Tibial nerve (tissue), 4 donors: ENCODE data around the gene TENM4. TPM values are rescaled to one million over a fixed set of nuclear protein-coding genes. Genes with fewer than 3 reads are reported as not detected.

Source experiments
- DNase-seq, 2 donors: peaks; one replicate each; pipeline ENCODE4 v3.0.0-alpha.2; 2019; ENCODE audit warnings: low spot score in 2 of 2
- H3K27ac ChIP-seq, 4 donors: fragments of 200-600 bp; sonication (generic) in 3 of 4; one replicate each; pipeline ENCODE4 v1.5.1; 2017 to 2019; ENCODE audit warnings: mild to moderate bottlenecking in 1 of 4
- H3K27me3 ChIP-seq, 2 donors: fragments of 200-600 bp; sonication (generic) in 1 of 2; one replicate each; pipeline versions ENCODE4 v1.5.1 to v1.6.0; 2017 to 2019
- H3K36me3 ChIP-seq, 3 donors: fragments of 200-600 bp; sonication (generic); one replicate each; pipeline ENCODE4 v1.5.1; 2018 to 2019
- H3K4me1 ChIP-seq, 4 donors: fragments of 200-600 bp; sonication (generic) in 3 of 4; one replicate each; pipeline ENCODE4 v1.5.1; 2017 to 2019
- H3K4me3 ChIP-seq, 4 donors: fragments of 200-600 bp; sonication (generic) in 3 of 4; one replicate each; pipeline ENCODE4 v1.5.1; 2017 to 2019; ENCODE audit warnings: mild to moderate bottlenecking in 1 of 4, moderate library complexity in 1 of 4
- H3K9me3 ChIP-seq, 4 donors: fragments of 200-600 bp; sonication (generic) in 3 of 4; one replicate each; pipeline ENCODE4 v1.5.1; 2017 to 2019
- EP300 ChIP-seq, 2 donors: sonication (generic); formaldehyde crosslinking; IDR thresholded peaks; one replicate each; pipeline ENCODE4 v1.6.1; 2017; ENCODE audit warnings: antibody characterized with exemption in 2 of 2, mild to moderate bottlenecking in 1 of 2
- POLR2A ChIP-seq, 2 donors: fragments of 450-650 bp; IDR thresholded peaks; one replicate each; pipeline ENCODE4 v1.6.1; 2017; ENCODE audit warnings: antibody characterized with exemption in 2 of 2, mild to moderate bottlenecking in 2 of 2, moderate library complexity in 2 of 2
- WGBS, 2 donors: methylation state at CpG; one replicate each; pipeline ENCODE4 v1.1.5; 2018; 5-methylcytosine and 5-hydroxymethylcytosine counted together
- total RNA-seq, 4 donors: library from RNA; depleted of rRNA; stranded (reverse); fragments of >200 nt; gene quantifications; one replicate each; pipeline ENCODE4 v1.1.0, GENCODE V29; 2016
- TF ChIP-seq, protein P1 (sequence below), 5 experiments: fragments of 200-600 bp in 3 of 5; fragments of 450-650 bp in 2 of 5; sonication (generic) in 3 of 5; IDR thresholded peaks; one replicate each; pipeline ENCODE4 v1.5.1; 2016 to 2019; ENCODE audit warnings: antibody characterized with exemption in 5 of 5, mild to moderate bottlenecking in 3 of 5, moderate library complexity in 2 of 5

Gene TENM4
- total RNA-seq, 4 donors from 2014 or later: 15.3 to 36.3 (median 19.6) TPM

DNA sequence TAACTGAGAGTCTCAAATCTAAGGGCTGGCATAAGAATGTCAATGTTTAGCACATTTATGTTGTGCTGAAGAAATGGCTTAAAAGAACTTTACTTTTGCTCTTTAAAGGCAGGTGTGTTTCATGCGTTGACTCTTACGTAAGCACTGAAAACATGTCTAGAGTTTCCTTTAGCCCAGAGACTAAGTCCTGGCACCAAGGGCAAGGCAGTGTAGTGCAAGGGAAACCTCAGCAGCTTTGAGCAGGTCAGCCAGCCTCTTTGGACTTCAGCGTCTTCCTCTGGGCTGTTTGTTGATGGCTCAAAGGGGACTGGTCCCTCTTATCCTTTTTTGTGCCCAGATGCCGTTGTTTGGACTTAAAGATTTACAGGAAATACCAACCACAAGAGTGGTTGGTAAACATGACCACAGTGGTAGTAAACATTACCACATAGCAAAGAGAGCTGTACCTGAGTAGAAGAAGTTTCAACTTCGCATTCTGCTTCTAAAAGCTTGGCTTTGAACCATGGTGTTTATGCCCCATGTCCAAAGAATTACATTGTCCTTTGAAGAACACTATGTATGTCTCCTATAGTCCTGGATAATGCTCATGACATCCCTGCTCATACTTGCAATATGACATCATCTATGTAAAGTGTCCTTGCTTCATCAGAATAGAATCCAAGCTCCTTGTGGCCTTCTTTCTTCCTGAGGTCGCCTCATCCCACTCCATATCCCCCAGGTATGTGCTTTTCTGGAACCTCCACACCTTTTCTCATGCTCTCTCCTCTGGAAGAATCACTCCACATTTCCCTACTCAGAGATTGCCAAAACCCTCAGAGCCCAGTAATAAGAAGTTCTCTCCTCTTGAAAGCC lies 23.5 kb downstream of the TENM4 start:
- WGBS, 2 donors: 87 to 98% methylated on average over 6 of the region's 6 CpGs
- H3K4me1 ChIP-seq: peaks cover 0 to 25% (median 2%) of the 10 kb centered on the region in 4 donors
- TF ChIP-seq POLR2A (IDR thresholded peaks at IDR 0.05): no peak
- TF ChIP-seq, protein P1, sequence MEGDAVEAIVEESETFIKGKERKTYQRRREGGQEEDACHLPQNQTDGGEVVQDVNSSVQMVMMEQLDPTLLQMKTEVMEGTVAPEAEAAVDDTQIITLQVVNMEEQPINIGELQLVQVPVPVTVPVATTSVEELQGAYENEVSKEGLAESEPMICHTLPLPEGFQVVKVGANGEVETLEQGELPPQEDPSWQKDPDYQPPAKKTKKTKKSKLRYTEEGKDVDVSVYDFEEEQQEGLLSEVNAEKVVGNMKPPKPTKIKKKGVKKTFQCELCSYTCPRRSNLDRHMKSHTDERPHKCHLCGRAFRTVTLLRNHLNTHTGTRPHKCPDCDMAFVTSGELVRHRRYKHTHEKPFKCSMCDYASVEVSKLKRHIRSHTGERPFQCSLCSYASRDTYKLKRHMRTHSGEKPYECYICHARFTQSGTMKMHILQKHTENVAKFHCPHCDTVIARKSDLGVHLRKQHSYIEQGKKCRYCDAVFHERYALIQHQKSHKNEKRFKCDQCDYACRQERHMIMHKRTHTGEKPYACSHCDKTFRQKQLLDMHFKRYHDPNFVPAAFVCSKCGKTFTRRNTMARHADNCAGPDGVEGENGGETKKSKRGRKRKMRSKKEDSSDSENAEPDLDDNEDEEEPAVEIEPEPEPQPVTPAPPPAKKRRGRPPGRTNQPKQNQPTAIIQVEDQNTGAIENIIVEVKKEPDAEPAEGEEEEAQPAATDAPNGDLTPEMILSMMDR (IDR thresholded peaks at IDR 0.05): no peak
- no peak for TF ChIP-seq EP300 (IDR thresholded peaks at IDR 0.05)
- H3K36me3 ChIP-seq: no peaks in the 10 kb centered on the region
- DNase-seq: no peak
- no peak overlapping the region for H3K4me3 ChIP-seq
- H3K27me3 ChIP-seq: no peaks in the 10 kb centered on the region
- H3K9me3 ChIP-seq: peaks cover 0 to 4% (median 0%) of the 10 kb centered on the region in 4 donors
- H3K27ac ChIP-seq: no peak overlapping the region

DNA sequence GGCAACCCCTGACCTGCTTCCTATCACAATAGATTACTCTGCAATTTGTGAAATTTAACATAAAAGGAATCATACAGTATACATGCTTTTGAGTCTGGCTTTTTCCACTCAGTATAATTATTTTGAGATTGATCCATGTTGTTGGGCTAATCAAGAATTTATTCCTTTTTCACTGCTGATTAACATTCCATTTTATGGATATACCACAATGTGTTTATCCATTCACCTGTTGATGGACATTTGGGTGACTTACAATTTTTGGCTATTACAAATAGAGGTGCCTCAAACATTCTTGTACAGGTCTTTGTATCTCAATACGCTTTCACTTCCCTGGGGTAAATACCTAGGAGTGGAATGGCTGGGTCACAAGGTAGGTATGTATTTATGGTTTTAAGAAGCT lies 24.9 kb downstream of the TENM4 start:
- DNase-seq: no peak
- H3K27ac ChIP-seq: no peak overlapping the region
- peaks cover 0 to 25% (median 2%) of the 10 kb centered on the region in 4 donors for H3K4me1 ChIP-seq
- H3K27me3 ChIP-seq: no peaks in the 10 kb centered on the region
- 93% methylated on average over 1 of the region's 1 CpG for WGBS, 2 donors
- H3K4me3 ChIP-seq: no peak overlapping the region
- H3K36me3 ChIP-seq: no peaks in the 10 kb centered on the region
- TF ChIP-seq EP300 (IDR thresholded peaks at IDR 0.05): no peak
- no peak for TF ChIP-seq POLR2A (IDR thresholded peaks at IDR 0.05)
- TF ChIP-seq, protein P1 (IDR thresholded peaks at IDR 0.05): no peak
- peaks cover 0 to 4% (median 0%) of the 10 kb centered on the region in 4 donors for H3K9me3 ChIP-seq

DNA sequence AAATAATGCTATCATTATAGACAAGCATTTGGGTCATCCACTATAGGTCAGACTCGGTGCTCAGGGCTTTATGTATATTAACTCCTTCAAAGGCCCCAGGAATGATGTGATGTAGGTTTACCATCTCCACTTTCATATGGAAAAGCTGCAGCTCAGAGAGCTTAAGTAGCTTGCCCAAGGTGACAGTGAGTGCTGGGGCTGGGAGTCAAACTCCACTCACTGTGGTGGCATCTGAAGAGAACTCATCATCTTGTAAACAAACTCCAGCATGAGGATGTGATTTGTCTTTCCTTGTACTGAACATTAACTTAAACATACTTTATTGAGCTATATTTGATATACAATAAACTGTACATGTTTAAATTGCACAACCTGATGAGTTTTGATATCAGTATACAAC lies 25.4 kb downstream of the TENM4 start:
- H3K27ac ChIP-seq: no peak overlapping the region
- no peak overlapping the region for H3K4me3 ChIP-seq
- peaks cover 0 to 4% (median 0%) of the 10 kb centered on the region in 4 donors for H3K9me3 ChIP-seq
- peaks cover 0 to 25% (median 2%) of the 10 kb centered on the region in 4 donors for H3K4me1 ChIP-seq
- H3K36me3 ChIP-seq: no peaks in the 10 kb centered on the region
- DNase-seq: no peak
- TF ChIP-seq POLR2A (IDR thresholded peaks at IDR 0.05) (no peak), EP300 (IDR thresholded peaks at IDR 0.05) (no peak)
- TF ChIP-seq, protein P1 (IDR thresholded peaks at IDR 0.05): no peak
- 43 to 67% methylated on average over 1 of the region's 1 CpG for WGBS, 2 donors
- H3K27me3 ChIP-seq: no peaks in the 10 kb centered on the region

DNA sequence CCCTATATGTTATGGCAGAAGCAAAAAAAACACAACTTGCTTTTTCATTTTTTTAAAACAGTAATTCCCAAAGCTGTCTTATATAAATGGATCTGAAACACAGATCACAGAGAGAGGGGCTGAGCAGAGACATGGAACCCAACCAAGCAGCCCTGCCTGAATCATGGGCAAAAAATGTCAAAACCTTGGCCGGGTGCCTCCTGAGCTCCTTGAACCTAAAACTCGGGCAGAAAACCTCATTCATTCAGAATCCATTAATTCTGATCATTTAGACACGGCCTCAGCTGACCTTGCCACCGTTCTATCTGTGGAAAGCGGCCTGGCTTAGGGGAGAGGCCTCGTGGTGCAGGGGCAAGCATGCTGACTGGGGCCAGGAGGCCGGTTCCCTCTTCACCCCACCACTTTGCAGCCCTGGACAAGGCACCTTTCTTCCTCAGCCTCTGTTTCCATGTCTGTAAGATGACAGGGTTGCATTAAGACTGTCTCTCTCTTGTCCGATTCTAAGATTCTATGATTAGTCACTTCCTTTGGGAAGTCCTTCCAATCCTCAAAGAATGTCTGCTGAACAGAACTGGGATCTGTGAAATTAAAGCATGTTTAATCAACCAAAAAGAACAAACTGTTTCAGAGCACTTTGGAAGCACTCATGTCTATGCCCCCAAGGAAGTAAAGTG lies 26.0 kb downstream of the TENM4 start:
- H3K9me3 ChIP-seq: peaks cover 0 to 4% (median 0%) of the 10 kb centered on the region in 4 donors
- no peak for DNase-seq
- TF ChIP-seq EP300 (IDR thresholded peaks at IDR 0.05): no peak
- no peak for TF ChIP-seq POLR2A (IDR thresholded peaks at IDR 0.05)
- TF ChIP-seq, protein P1 (IDR thresholded peaks at IDR 0.05): no peak
- peaks cover 0 to 25% (median 2%) of the 10 kb centered on the region in 4 donors for H3K4me1 ChIP-seq
- H3K27ac ChIP-seq: peak overlapping the region in 1 of 4 donors; percentile 17
- H3K36me3 ChIP-seq: no peaks in the 10 kb centered on the region
- H3K4me3 ChIP-seq: no peak overlapping the region
- no peaks in the 10 kb centered on the region for H3K27me3 ChIP-seq
- 30 to 50% methylated on average over 8 of the region's 8 CpGs for WGBS, 2 donors

DNA sequence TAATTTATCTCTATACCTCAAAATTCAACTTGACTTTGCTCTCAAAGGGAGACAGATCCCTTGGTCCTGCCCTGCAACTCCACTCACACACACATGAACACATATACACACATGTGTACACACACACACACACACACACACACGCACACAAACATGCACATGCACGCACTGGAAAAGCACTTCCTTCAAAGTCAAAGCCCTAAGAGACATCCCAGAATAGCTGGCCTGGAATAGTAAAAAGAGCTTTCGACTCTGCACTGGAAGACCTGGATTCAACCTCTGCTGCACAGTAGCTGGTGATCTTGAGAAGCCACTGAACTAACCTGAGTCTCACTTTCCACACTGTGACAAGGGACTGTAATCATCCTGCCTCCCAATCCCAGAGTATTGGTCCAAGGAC lies 26.8 kb downstream of the TENM4 start:
- DNase-seq: no peak
- TF ChIP-seq POLR2A (IDR thresholded peaks at IDR 0.05): no peak
- TF ChIP-seq, protein P1 (IDR thresholded peaks at IDR 0.05): no peak
- no peak for TF ChIP-seq EP300 (IDR thresholded peaks at IDR 0.05)
- no peak overlapping the region for H3K4me3 ChIP-seq
- H3K27ac ChIP-seq: no peak overlapping the region
- H3K27me3 ChIP-seq: no peaks in the 10 kb centered on the region
- no peaks in the 10 kb centered on the region for H3K36me3 ChIP-seq
- 70 to 71% methylated on average over 3 of the region's 3 CpGs for whole genome bisulfite sequencing, 2 donors
- H3K4me1 ChIP-seq: peaks cover 0 to 25% (median 2%) of the 10 kb centered on the region in 4 donors
- peaks cover 0 to 4% (median 0%) of the 10 kb centered on the region in 4 donors for H3K9me3 ChIP-seq
